ENCODE results near the gene NFXL1. TPM values are rescaled to one million over a fixed set of nuclear protein-coding genes. Genes with fewer than 3 reads are reported as not detected.

NFXL1 gene
- total RNA-seq, 4 donors from 2014 or later = 3.7 to 10.8 (median 5.5) TPM

GRCh38 chr4:47809654-47810203 is 104.7 kb downstream of the NFXL1 start:
- TF ChIP-seq CTCF (IDR thresholded peaks at IDR 0.05 in 4 of 5, conservative IDR thresholded peaks at IDR 0.05 in 1 of 5) (no peak), POLR2A (IDR thresholded peaks at IDR 0.05) (no peak)

GRCh38 chr4:47804598-47804997 is 109.8 kb downstream of the NFXL1 start:
- TF ChIP-seq POLR2A (IDR thresholded peaks at IDR 0.05) = no peak
- Histone ChIP-seq H3K27me3 (no peaks in the 10 kb centered on the region), H3K4me3 (no peak overlapping the region), H3K27ac (no peak overlapping the region), H3K9me3 (no peaks in the 10 kb centered on the region), H3K36me3 (no peaks in the 10 kb centered on the region), H3K4me1 (no peaks in the 10 kb centered on the region)
- DNase-seq (no peak), ATAC-seq (no peak)
- intact Hi-C loops (cut with DNase I; ENCODE audit: low total_unique reads) (no loop called here), in situ Hi-C loops (cut with MboI; ENCODE audit: low sequenced_read_pairs in 4 of 4) (no loop called here)

More at GRCh38 chr4:47809654-47810203, 104.7 kb downstream of the NFXL1 start:
- intact Hi-C loops (cut with DNase I; ENCODE audit: low total_unique reads) (no loop called here), in situ Hi-C loops (cut with MboI; ENCODE audit: low sequenced_read_pairs in 4 of 4) (no loop called here)
- DNase-seq (no peak), ATAC-seq (no peak)
- Histone ChIP-seq H3K9me3 (no peaks in the 10 kb centered on the region), H3K36me3 (no peaks in the 10 kb centered on the region), H3K4me3 (no peak overlapping the region), H3K27ac (no peak overlapping the region), H3K4me1 (no peaks in the 10 kb centered on the region), H3K27me3 (no peaks in the 10 kb centered on the region)

- Histone ChIP-seq H3K27me3 (no peaks in the 10 kb centered on the region), H3K4me1 (no peaks in the 10 kb centered on the region), H3K9me3 (no peaks in the 10 kb centered on the region), H3K36me3 (no peaks in the 10 kb centered on the region), H3K27ac (no peak overlapping the region), H3K4me3 (no peak overlapping the region)
- in situ Hi-C loops (cut with MboI; ENCODE audit: low sequenced_read_pairs in 4 of 4) = no loop called here
- DNase-seq (no peak), ATAC-seq (no peak)
- intact Hi-C loops (cut with DNase I; ENCODE audit: low total_unique reads) = no loop called here
- TF ChIP-seq POLR2A (IDR thresholded peaks at IDR 0.05) (no peak), CTCF (IDR thresholded peaks at IDR 0.05 in 4 of 5, conservative IDR thresholded peaks at IDR 0.05 in 1 of 5) (no peak)
These were observed 112.8 kb downstream of the NFXL1 start for GRCh38 chr4:47801481-47802002.

GRCh38 chr4:47798165-47798564 is 116.2 kb downstream of the NFXL1 start:
- Histone ChIP-seq H3K27ac (no peak overlapping the region), H3K4me1 (no peaks in the 10 kb centered on the region), H3K9me3 (no peaks in the 10 kb centered on the region), H3K36me3 (no peaks in the 10 kb centered on the region), H3K27me3 (no peaks in the 10 kb centered on the region), H3K4me3 (no peak overlapping the region)
- ATAC-seq = no peak
- in situ Hi-C loops (cut with MboI; ENCODE audit: low sequenced_read_pairs in 4 of 4) = no loop called here
- TF ChIP-seq POLR2A (IDR thresholded peaks at IDR 0.05) = no peak
- no peak for TF ChIP-seq CTCF (IDR thresholded peaks at IDR 0.05 in 4 of 5, conservative IDR thresholded peaks at IDR 0.05 in 1 of 5)
- no peak for DNase-seq
- intact Hi-C loops (cut with DNase I; ENCODE audit: low total_unique reads) = no loop called here

Other genes starting within 250 kb of the NFXL1 start
- gene CORIN, start 76.5 kb downstream of the NFXL1 start, total RNA-seq = under 1 TPM in 2 of 4 donors, not detected in 2; 0.49 to 0.70 TPM
- gene CNGA1, start 102.1 kb upstream of the NFXL1 start, total RNA-seq = under 1 TPM in 3 of 4 donors, not detected in 1; 0.15 to 0.53 (median 0.32) TPM
- gene NIPAL1, start 102.2 kb upstream of the NFXL1 start, total RNA-seq = under 1 TPM in 3 of 4 donors, not detected in 1; 0.07 to 0.51 (median 0.15) TPM
- under 1 TPM in 2 of 4 donors, not detected in 2; 0.66 to 0.81 TPM for gene TXK, start 219.7 kb upstream of the NFXL1 start, total RNA-seq